Caco-2 (cell line): ENCODE measurements around the gene ADGRL3. TPM values are rescaled to one million over a fixed set of nuclear protein-coding genes. Genes with fewer than 3 reads are reported as not detected.

Experiments used
- BruUV-seq: library from RNA; stranded (reverse); fragments of 400-500 nt; replicated peaks from 2 replicates; lab custom pipeline; 2021; lab: Mats Ljungman, UMichigan
- CTCF ChIA-PET: fragments of 300-600 bp; sonication (Branson Sonifier 250); formaldehyde crosslinking; loops from one replicate; lab custom pipeline; 2022; ENCODE audit warnings: antibody characterized with exemption; lab: Charles Lee
- POLR2A ChIA-PET: fragments of 300-600 bp; sonication (Branson Sonifier 250); formaldehyde crosslinking; loops from one replicate; lab custom pipeline; 2022; ENCODE audit warnings: antibody characterized with exemption; lab: Charles Lee
- DNase-seq, 2 experiments: peaks; one replicate each; pipeline versions ENCODE4 v3.0.0 to v3.0.0-alpha.2; 2020 to 2022
- H3K27me3 ChIP-seq: replicated peaks from 2 replicates; pipeline ENCODE4 v1.6.0; 2011; ENCODE audit warnings: low read length; ENCODE audit not compliant: control insufficient read depth, insufficient read depth
- H3K36me3 ChIP-seq: 2 replicates; pipeline ENCODE4 v1.5.1; 2011; ENCODE audit warnings: low read length; ENCODE audit not compliant: control insufficient read depth, insufficient read depth
- H3K4me1 ChIP-seq: fragments of 250-450 bp; sonication (Bioruptor Pico); 2 replicates; pipeline ENCODE4 v1.5.1; 2020; ENCODE audit warnings: mild to moderate bottlenecking
- H3K4me3 ChIP-seq: 2 replicates; pipeline ENCODE4 v1.5.1; 2011; ENCODE audit warnings: low read depth, mild to moderate bottlenecking, control low read depth, low read length
- H3K9me3 ChIP-seq: fragments of 250-450 bp; sonication (Bioruptor Pico); 2 replicates; pipeline ENCODE4 v1.5.1; 2020; ENCODE audit warnings: mild to moderate bottlenecking, moderate library complexity
- H3K27ac Mint-ChIP-seq: one replicate; pipeline ENCODE4 v1.8.0; 2022; ENCODE audit warnings: mixed read lengths; ENCODE audit not compliant: unreplicated experiment
- H3K27me3 Mint-ChIP-seq: one replicate; pipeline ENCODE4 v1.8.0; 2022; ENCODE audit warnings: mixed read lengths; ENCODE audit not compliant: insufficient read depth, unreplicated experiment
- H3K36me3 Mint-ChIP-seq: one replicate; pipeline ENCODE4 v1.8.0; 2022; ENCODE audit warnings: mild to moderate bottlenecking, mixed read lengths; ENCODE audit not compliant: insufficient read depth, unreplicated experiment
- H3K4me1 Mint-ChIP-seq: one replicate; pipeline ENCODE4 v1.8.0; 2022; ENCODE audit warnings: low read depth, mixed read lengths; ENCODE audit not compliant: unreplicated experiment
- H3K4me3 Mint-ChIP-seq: one replicate; pipeline ENCODE4 v1.8.0; 2022; ENCODE audit warnings: mild to moderate bottlenecking, moderate library complexity, mixed read lengths; ENCODE audit not compliant: unreplicated experiment
- H3K9me3 Mint-ChIP-seq: one replicate; pipeline ENCODE4 v1.8.0; 2022; ENCODE audit warnings: mixed read lengths; ENCODE audit not compliant: unreplicated experiment
- CTCF ChIP-seq, 2 experiments: fragments of 200-600 bp in 1 of 2; IDR thresholded peaks; 1 replicate in 1 of 2; 2 replicates in 1 of 2; pipeline versions ENCODE4 v1.5.1 to v1.8.0; 2011 to 2022; ENCODE audit warnings: antibody characterized with exemption in 1 of 2, control low read depth in 1 of 2, inconsistent platforms in 1 of 2, low read depth in 1 of 2, low read length in 1 of 2, mild to moderate bottlenecking in 1 of 2, moderate library complexity in 1 of 2; ENCODE audit not compliant: insufficient read depth in 1 of 2, severe bottlenecking in 1 of 2, unreplicated experiment in 1 of 2
- intact Hi-C: fragments of 100-400 bp; cut with micrococcal nuclease; formaldehyde crosslinking; loops from one replicate; pipeline ENCODE4 v1.10.0; 2022; ENCODE audit not compliant: unreplicated experiment
- total RNA-seq: library from RNA; stranded (reverse); gene quantifications from 2 replicates; pipeline ENCODE4 v1.2.3, GENCODE V29; 2022

The ADGRL3 gene
- total RNA-seq, 1 experiment from 2014 or later, result 1.5 TPM

- Mint-ChIP-seq H3K27ac (no peak overlapping the region), H3K36me3 (no peaks in the 10 kb centered on the region), H3K9me3 (no peaks in the 10 kb centered on the region), H3K4me1 (no peaks in the 10 kb centered on the region), H3K27me3 (no peaks in the 10 kb centered on the region), H3K4me3 (no peak overlapping the region)
- no peaks in the 10 kb centered on the region for H3K4me1 ChIP-seq
- TF ChIP-seq CTCF (IDR thresholded peaks at IDR 0.05; ENCODE audit: insufficient read depth in 1 of 2, low read depth in 1 of 2, low read length in 1 of 2, severe bottlenecking in 1 of 2, unreplicated experiment in 1 of 2), result no peak
- no TSS peak for BruUV-seq
- H3K9me3 ChIP-seq, result no peaks in the 10 kb centered on the region
- H3K27me3 ChIP-seq, result no peaks in the 10 kb centered on the region
- H3K36me3 ChIP-seq, result no peaks in the 10 kb centered on the region
- ChIA-PET CTCF (no interaction called here), POLR2A (no interaction called here)
- H3K4me3 ChIP-seq, result no peak overlapping the region
- no peak for DNase-seq
- intact Hi-C loops, result no loop called here
Measured at GRCh38 chr4:61431131-61431530, 231.0 kb downstream of the ADGRL3 start.

GRCh38 chr4:61437923-61438322 lies 237.8 kb downstream of the ADGRL3 start:
- Mint-ChIP-seq H3K36me3 (no peaks in the 10 kb centered on the region), H3K4me1 (no peaks in the 10 kb centered on the region), H3K4me3 (no peak overlapping the region), H3K27ac (no peak overlapping the region), H3K27me3 (no peaks in the 10 kb centered on the region), H3K9me3 (peaks cover 21% of the 10 kb centered on the region)
- intact Hi-C loops, result no loop called here
- BruUV-seq, result no TSS peak
- CTCF ChIA-PET, result no interaction called here
- no peak for DNase-seq
- Histone ChIP-seq H3K9me3 (no peaks in the 10 kb centered on the region), H3K4me3 (no peak overlapping the region), H3K4me1 (peaks cover 2% of the 10 kb centered on the region), H3K27me3 (no peaks in the 10 kb centered on the region), H3K36me3 (no peaks in the 10 kb centered on the region)
- TF ChIP-seq CTCF (IDR thresholded peaks at IDR 0.05; ENCODE audit: insufficient read depth in 1 of 2, low read depth in 1 of 2, low read length in 1 of 2, severe bottlenecking in 1 of 2, unreplicated experiment in 1 of 2), result no peak
- POLR2A ChIA-PET, result no interaction called here

- ChIA-PET CTCF (no interaction called here), POLR2A (no interaction called here)
- TF ChIP-seq CTCF (IDR thresholded peaks at IDR 0.05; ENCODE audit: insufficient read depth in 1 of 2, low read depth in 1 of 2, low read length in 1 of 2, severe bottlenecking in 1 of 2, unreplicated experiment in 1 of 2), result no peak
Measured at GRCh38 chr4:61440321-61440720, 240.2 kb downstream of the ADGRL3 start.

More at GRCh38 chr4:61440321-61440720, 240.2 kb downstream of the ADGRL3 start:
- H3K9me3 ChIP-seq, result no peaks in the 10 kb centered on the region
- no peak overlapping the region for H3K27ac Mint-ChIP-seq
- no peaks in the 10 kb centered on the region for H3K27me3 Mint-ChIP-seq
- H3K36me3 ChIP-seq, result no peaks in the 10 kb centered on the region
- H3K4me3 ChIP-seq, result no peak overlapping the region
- peaks cover 23% of the 10 kb centered on the region for H3K4me1 ChIP-seq
- no peak overlapping the region for H3K4me3 Mint-ChIP-seq
- intact Hi-C loops, result loop anchor here (5.0 kb wide), 1 partner anchor 117 kb away; no protein-coding TSS in a partner anchor
- H3K9me3 Mint-ChIP-seq, result peaks cover 21% of the 10 kb centered on the region
- no peaks in the 10 kb centered on the region for H3K36me3 Mint-ChIP-seq
- H3K4me1 Mint-ChIP-seq, result peaks cover 14% of the 10 kb centered on the region
- H3K27me3 ChIP-seq, result no peaks in the 10 kb centered on the region
- no TSS peak for BruUV-seq
- no peak for DNase-seq
